ENCODE results near the gene XPOT.

The XPOT gene

GRCh38 chr12:64468966-64469365, 64.8 kb downstream of the XPOT start:
- no peak overlapping the region for H3K4me3 ChIP-seq (ENCODE audit: low read depth, low read length)
- no peak for TF ChIP-seq CTCF (IDR thresholded peaks at IDR 0.05; ENCODE audit: low read depth, low read length)

GRCh38 chr12:64469455-64470142, 65.4 kb downstream of the XPOT start:
- TF ChIP-seq CTCF (IDR thresholded peaks at IDR 0.05; ENCODE audit: low read depth, low read length): no peak
- H3K4me3 ChIP-seq (ENCODE audit: low read depth, low read length): no peak overlapping the region

GRCh38 chr12:64470495-64470894, 66.3 kb downstream of the XPOT start:
- no peak overlapping the region for H3K4me3 ChIP-seq (ENCODE audit: low read depth, low read length)
- TF ChIP-seq CTCF (IDR thresholded peaks at IDR 0.05; ENCODE audit: low read depth, low read length): no peak

GRCh38 chr12:64473176-64473575, 69.0 kb downstream of the XPOT start:
- H3K4me3 ChIP-seq (ENCODE audit: low read depth, low read length): no peak overlapping the region
- TF ChIP-seq CTCF (IDR thresholded peaks at IDR 0.05; ENCODE audit: low read depth, low read length): no peak

- no peak for TF ChIP-seq CTCF (IDR thresholded peaks at IDR 0.05; ENCODE audit: low read depth, low read length)
Measured at GRCh38 chr12:64475518-64475917, 71.3 kb downstream of the XPOT start.

GRCh38 chr12:64476844-64477243, 72.7 kb downstream of the XPOT start:
- H3K4me3 ChIP-seq (ENCODE audit: low read depth, low read length): no peak overlapping the region
- TF ChIP-seq CTCF (IDR thresholded peaks at IDR 0.05; ENCODE audit: low read depth, low read length): no peak

More at GRCh38 chr12:64475518-64475917, 71.3 kb downstream of the XPOT start:
- no peak overlapping the region for H3K4me3 ChIP-seq (ENCODE audit: low read depth, low read length)

- H3K4me3 ChIP-seq (ENCODE audit: low read depth, low read length): no peak overlapping the region
- no peak for TF ChIP-seq CTCF (IDR thresholded peaks at IDR 0.05; ENCODE audit: low read depth, low read length)
Measured at GRCh38 chr12:64478661-64479060, 74.5 kb downstream of the XPOT start.

Measured in WI38 (cell line).